Ascending aorta (tissue), 2 donors: Measurements from ENCODE around the gene BCCIP. TPM values are rescaled to one million over a fixed set of nuclear protein-coding genes. Genes with fewer than 3 reads are reported as not detected.

Experiments used
- DNase-seq, 2 donors: peaks; one replicate each; pipeline ENCODE4 v3.0.0-alpha.2; 2019; ENCODE audit warnings: low spot score in 2 of 2
- H3K27ac ChIP-seq, 2 donors: fragments of 200-600 bp; sonication (generic); one replicate each; pipeline ENCODE4 v1.5.1; 2016 to 2017; ENCODE audit warnings: mild to moderate bottlenecking in 1 of 2
- H3K27me3 ChIP-seq: fragments of 200-600 bp; sonication (generic); one replicate; pipeline ENCODE4 v1.5.1; 2017
- H3K36me3 ChIP-seq, 2 donors: fragments of 200-600 bp; sonication (generic); one replicate each; pipeline ENCODE4 v1.5.1; 2016
- H3K4me1 ChIP-seq, 2 donors: fragments of 200-600 bp; sonication (generic); one replicate each; pipeline ENCODE4 v1.5.1; 2016 to 2017; ENCODE audit warnings: mild to moderate bottlenecking in 1 of 2
- H3K4me3 ChIP-seq, 2 donors: fragments of 200-600 bp; sonication (generic); one replicate each; pipeline ENCODE4 v1.5.1; 2016 to 2017; ENCODE audit warnings: mild to moderate bottlenecking in 1 of 2
- H3K9me3 ChIP-seq, 2 donors: fragments of 200-600 bp; sonication (generic); one replicate each; pipeline ENCODE4 v1.5.1; 2016
- intact Hi-C: fragments of 100-400 bp; cut with DNase I; formaldehyde crosslinking; loops from one replicate; pipeline ENCODE4 v1.15.1; 2023
- total RNA-seq: library from RNA; depleted of rRNA; stranded (reverse); fragments of >200 nt; gene quantifications from one replicate; pipeline ENCODE4 v1.1.0, GENCODE V29; 2016
- TF ChIP-seq, protein P1 (sequence below), 3 experiments: fragments of 200-600 bp in 2 of 3; fragments of 450-650 bp in 1 of 3; sonication (generic) in 2 of 3; IDR thresholded peaks; one replicate each; pipeline ENCODE4 v1.5.1; 2016 to 2019; ENCODE audit warnings: antibody characterized with exemption in 3 of 3, mild to moderate bottlenecking in 1 of 3, moderate library complexity in 1 of 3

The BCCIP gene
- total RNA-seq, 1 donor from 2014 or later = 4.7 TPM

DNA sequence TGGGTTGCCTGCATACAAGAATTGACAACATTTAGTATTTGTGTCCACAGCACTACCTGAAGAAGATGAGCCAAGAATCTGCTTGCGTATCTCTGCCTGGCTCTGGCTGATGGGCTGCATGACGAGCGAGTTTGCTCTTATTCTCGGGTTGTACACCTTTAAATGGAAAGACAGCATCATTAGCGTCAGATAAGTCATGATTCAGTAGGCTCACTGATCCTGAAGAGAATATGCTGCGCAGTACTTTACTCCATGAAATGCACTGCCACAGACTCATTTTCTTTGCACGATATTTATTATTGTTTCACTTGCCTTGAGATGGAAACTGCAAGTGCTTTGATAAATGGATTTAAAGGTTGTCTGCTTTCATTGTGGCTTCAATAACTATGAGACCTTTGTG is 29.1 kb downstream of the BCCIP start:
- Histone ChIP-seq H3K27ac (no peak overlapping the region), H3K4me1 (no peaks in the 10 kb centered on the region), H3K9me3 (no peaks in the 10 kb centered on the region), H3K27me3 (no peaks in the 10 kb centered on the region), H3K4me3 (no peak overlapping the region), H3K36me3 (peaks cover 22 to 53% of the 10 kb centered on the region in 2 donors)
- TF ChIP-seq, protein P1, sequence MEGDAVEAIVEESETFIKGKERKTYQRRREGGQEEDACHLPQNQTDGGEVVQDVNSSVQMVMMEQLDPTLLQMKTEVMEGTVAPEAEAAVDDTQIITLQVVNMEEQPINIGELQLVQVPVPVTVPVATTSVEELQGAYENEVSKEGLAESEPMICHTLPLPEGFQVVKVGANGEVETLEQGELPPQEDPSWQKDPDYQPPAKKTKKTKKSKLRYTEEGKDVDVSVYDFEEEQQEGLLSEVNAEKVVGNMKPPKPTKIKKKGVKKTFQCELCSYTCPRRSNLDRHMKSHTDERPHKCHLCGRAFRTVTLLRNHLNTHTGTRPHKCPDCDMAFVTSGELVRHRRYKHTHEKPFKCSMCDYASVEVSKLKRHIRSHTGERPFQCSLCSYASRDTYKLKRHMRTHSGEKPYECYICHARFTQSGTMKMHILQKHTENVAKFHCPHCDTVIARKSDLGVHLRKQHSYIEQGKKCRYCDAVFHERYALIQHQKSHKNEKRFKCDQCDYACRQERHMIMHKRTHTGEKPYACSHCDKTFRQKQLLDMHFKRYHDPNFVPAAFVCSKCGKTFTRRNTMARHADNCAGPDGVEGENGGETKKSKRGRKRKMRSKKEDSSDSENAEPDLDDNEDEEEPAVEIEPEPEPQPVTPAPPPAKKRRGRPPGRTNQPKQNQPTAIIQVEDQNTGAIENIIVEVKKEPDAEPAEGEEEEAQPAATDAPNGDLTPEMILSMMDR (IDR thresholded peaks at IDR 0.05) = no peak
- intact Hi-C loops = no loop called here
- no peak for DNase-seq

GRCh38 chr10:125857185-125857760 is 33.9 kb downstream of the BCCIP start:
- Histone ChIP-seq H3K9me3 (no peaks in the 10 kb centered on the region), H3K36me3 (peaks cover 8 to 28% of the 10 kb centered on the region in 2 donors), H3K27ac (no peak overlapping the region), H3K4me1 (no peaks in the 10 kb centered on the region), H3K4me3 (no peak overlapping the region), H3K27me3 (no peaks in the 10 kb centered on the region)
- TF ChIP-seq, protein P1 (IDR thresholded peaks at IDR 0.05) = no peak
- intact Hi-C loops = no loop called here
- DNase-seq = no peak

- H3K4me1 ChIP-seq = no peaks in the 10 kb centered on the region
- peaks cover 12 to 16% of the 10 kb centered on the region in 2 donors for H3K36me3 ChIP-seq
- TF ChIP-seq, protein P1 (IDR thresholded peaks at IDR 0.05) = no peak
- H3K27me3 ChIP-seq = no peaks in the 10 kb centered on the region
- no peaks in the 10 kb centered on the region for H3K9me3 ChIP-seq
- DNase-seq = no peak
- intact Hi-C loops = no loop called here
- H3K4me3 ChIP-seq = no peak overlapping the region
- no peak overlapping the region for H3K27ac ChIP-seq
Measured at GRCh38 chr10:125859128-125859817, 35.9 kb downstream of the BCCIP start.

GRCh38 chr10:125865120-125865519 is 41.8 kb downstream of the BCCIP start:
- no peak overlapping the region for H3K27ac ChIP-seq
- no peaks in the 10 kb centered on the region for H3K27me3 ChIP-seq
- no peaks in the 10 kb centered on the region for H3K4me1 ChIP-seq
- DNase-seq = no peak
- TF ChIP-seq, protein P1 (IDR thresholded peaks at IDR 0.05) = no peak
- intact Hi-C loops = loop anchor here (5.0 kb wide), 1 partner anchor 637 kb away; no protein-coding TSS in a partner anchor
- peaks cover 19 to 22% of the 10 kb centered on the region in 2 donors for H3K36me3 ChIP-seq
- no peak overlapping the region for H3K4me3 ChIP-seq
- no peaks in the 10 kb centered on the region for H3K9me3 ChIP-seq

DNA sequence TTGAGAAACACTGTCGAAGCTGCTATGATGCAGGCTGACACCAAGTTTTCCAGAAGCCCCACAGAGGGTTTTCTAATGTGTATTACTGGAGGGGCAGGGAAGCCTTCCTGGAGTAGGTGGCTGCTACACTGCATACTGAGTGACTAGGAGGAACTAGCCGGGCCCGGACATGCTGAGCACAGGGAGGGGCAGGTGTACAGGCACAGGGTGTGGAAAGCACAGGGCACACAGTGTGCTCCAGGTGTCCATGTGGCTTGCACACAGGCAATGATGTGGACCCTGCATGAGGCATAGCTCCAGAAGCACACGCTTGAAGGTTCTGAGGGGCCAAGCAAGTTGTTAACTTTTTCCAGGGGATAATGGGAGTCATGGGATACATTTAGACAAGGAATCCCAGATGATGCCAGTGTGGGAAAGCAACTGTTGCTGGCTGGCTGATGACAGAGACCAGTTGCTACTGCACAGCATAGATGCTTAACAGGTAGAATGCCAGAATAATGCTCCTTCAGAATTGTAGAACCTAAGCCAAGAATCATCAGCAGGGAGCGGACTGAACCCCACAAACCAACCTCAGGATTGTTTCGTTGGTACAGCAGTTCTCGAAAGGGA is 43.2 kb downstream of the BCCIP start:
- DNase-seq = no peak
- no peak overlapping the region for H3K27ac ChIP-seq
- intact Hi-C loops = loop anchor here (5.0 kb wide), 1 partner anchor 636 kb away; no protein-coding TSS in a partner anchor
- no peaks in the 10 kb centered on the region for H3K27me3 ChIP-seq
- TF ChIP-seq, protein P1 (IDR thresholded peaks at IDR 0.05) = no peak
- no peaks in the 10 kb centered on the region for H3K9me3 ChIP-seq
- H3K4me1 ChIP-seq = no peaks in the 10 kb centered on the region
- H3K4me3 ChIP-seq = no peak overlapping the region
- peaks cover 19 to 22% of the 10 kb centered on the region in 2 donors for H3K36me3 ChIP-seq
